Measurements from ENCODE around the gene METTL25B.

GRCh38 chr1:156709031-156709430 lies 19.2 kb upstream of the METTL25B start:
- TF ChIP-seq, protein P1, sequence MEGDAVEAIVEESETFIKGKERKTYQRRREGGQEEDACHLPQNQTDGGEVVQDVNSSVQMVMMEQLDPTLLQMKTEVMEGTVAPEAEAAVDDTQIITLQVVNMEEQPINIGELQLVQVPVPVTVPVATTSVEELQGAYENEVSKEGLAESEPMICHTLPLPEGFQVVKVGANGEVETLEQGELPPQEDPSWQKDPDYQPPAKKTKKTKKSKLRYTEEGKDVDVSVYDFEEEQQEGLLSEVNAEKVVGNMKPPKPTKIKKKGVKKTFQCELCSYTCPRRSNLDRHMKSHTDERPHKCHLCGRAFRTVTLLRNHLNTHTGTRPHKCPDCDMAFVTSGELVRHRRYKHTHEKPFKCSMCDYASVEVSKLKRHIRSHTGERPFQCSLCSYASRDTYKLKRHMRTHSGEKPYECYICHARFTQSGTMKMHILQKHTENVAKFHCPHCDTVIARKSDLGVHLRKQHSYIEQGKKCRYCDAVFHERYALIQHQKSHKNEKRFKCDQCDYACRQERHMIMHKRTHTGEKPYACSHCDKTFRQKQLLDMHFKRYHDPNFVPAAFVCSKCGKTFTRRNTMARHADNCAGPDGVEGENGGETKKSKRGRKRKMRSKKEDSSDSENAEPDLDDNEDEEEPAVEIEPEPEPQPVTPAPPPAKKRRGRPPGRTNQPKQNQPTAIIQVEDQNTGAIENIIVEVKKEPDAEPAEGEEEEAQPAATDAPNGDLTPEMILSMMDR (IDR thresholded peaks at IDR 0.05 in 4 of 5, conservative IDR thresholded peaks at IDR 0.05 in 1 of 5): no peak
- TF ChIP-seq POLR2A (IDR thresholded peaks at IDR 0.05): no peak
